HG02642 (cell line): Measurements from ENCODE around the gene RECK.

ENCODE experiments used
- ATAC-seq: cut with Tn5 transposase; IDR thresholded peaks from one replicate; pipeline ENCODE4 v1.9.1; 2021; ENCODE audit warnings: mild to moderate bottlenecking; ENCODE audit not compliant: unreplicated experiment, poor library complexity

Gene RECK

DNA sequence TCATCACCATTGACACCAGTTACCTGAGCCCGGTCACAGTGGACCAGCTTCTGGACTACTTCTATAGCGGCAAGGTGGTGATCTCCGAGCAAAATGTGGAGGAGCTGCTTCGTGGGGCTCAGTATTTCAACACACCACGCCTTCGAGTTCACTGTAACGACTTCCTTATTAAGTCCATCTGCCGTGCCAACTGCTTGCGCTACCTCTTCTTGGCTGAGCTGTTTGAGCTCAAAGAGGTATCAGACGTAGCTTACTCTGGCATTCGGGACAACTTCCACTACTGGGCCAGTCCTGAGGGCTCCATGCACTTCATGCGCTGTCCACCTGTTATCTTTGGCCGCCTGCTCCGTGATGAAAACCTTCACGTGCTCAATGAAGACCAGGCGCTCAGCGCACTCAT lies 133.0 kb downstream of the RECK start:
- ATAC-seq, result no peak

DNA sequence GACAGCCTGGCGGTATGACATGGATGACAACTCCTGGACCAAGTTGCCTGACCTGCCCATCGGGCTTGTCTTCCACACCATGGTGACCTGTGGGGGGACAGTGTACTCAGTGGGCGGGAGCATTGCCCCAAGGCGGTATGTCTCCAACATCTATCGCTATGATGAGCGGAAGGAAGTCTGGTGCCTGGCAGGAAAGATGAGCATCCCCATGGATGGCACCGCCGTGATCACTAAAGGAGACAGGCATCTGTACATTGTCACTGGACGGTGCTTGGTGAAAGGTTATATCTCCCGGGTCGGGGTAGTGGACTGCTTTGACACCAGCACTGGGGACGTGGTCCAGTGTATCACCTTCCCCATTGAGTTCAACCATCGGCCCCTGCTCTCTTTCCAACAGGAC lies 133.8 kb downstream of the RECK start:
- ATAC-seq, result no peak

GRCh38 chr9:36173861-36174260 lies 137.1 kb downstream of the RECK start:
- ATAC-seq, result no peak
